WI38 (cell line): ENCODE results near the gene PITPNM3.

Source experiments
- H3K4me3 ChIP-seq: 2 replicates; pipeline ENCODE4 v1.5.1; 2011; ENCODE audit warnings: low read depth, mild to moderate bottlenecking, control low read depth, low read length
- CTCF ChIP-seq: IDR thresholded peaks from 2 replicates; pipeline ENCODE4 v1.5.1; 2012; ENCODE audit warnings: low read depth, mild to moderate bottlenecking, control low read depth, low read length

The PITPNM3 gene

GRCh38 chr17:6497496-6498221 is 58.7 kb downstream of the PITPNM3 start:
- no peak for TF ChIP-seq CTCF
- H3K4me3 ChIP-seq = no peak overlapping the region

GRCh38 chr17:6496640-6497441 is 59.5 kb downstream of the PITPNM3 start:
- no peak for TF ChIP-seq CTCF

GRCh38 chr17:6496116-6496481 is 60.3 kb downstream of the PITPNM3 start:
- no peak for TF ChIP-seq CTCF
- no peak overlapping the region for H3K4me3 ChIP-seq

More at GRCh38 chr17:6496640-6497441, 59.5 kb downstream of the PITPNM3 start:
- H3K4me3 ChIP-seq = no peak overlapping the region

GRCh38 chr17:6495450-6496115 is 60.8 kb downstream of the PITPNM3 start:
- no peak for TF ChIP-seq CTCF
- H3K4me3 ChIP-seq = no peak overlapping the region

GRCh38 chr17:6494239-6494941 is 62.0 kb downstream of the PITPNM3 start:
- no peak for TF ChIP-seq CTCF
- no peak overlapping the region for H3K4me3 ChIP-seq

- no peak overlapping the region for H3K4me3 ChIP-seq
- TF ChIP-seq CTCF = no peak
These were observed 63.3 kb downstream of the PITPNM3 start for GRCh38 chr17:6492892-6493674.
